ENCODE measurements around the gene LMAN2L. TPM values are rescaled to one million over a fixed set of nuclear protein-coding genes. Genes with fewer than 3 reads are reported as not detected.

Gene LMAN2L
- total RNA-seq, 2 experiments from 2014 or later: 4.8 to 5.7 TPM

DNA sequence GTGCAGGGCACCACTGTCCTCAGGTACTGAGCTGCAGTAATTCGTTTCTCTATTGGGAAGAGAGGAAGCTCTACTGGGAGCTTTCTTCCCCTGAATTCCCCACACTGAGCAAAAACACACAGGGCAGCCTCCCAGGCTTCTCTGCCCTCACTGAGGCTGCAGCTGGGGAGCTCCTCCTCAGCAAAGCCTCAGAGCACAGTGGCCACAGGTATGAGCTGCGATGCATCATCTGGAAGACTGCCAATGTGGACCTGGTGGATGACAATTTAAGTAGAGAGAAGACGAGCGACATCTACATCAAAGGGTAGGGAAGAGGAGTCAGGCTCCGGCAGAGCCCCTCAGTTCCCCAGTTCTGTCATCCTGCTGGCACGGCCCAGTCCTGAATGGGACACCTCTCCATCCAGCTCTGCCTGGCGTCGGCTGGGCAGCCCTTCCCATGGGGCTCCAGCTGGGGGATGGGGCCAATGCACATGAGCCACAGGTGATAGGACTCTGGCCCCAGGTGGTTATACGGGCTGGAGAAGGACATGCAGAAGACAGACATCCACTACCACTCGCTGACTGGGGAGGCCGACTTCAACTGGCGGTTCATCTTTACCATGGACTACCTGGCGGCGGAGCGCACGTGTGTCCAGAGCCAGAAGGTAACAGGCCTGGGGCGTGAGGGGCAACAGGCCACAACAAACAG lies 37.6 kb downstream of the LMAN2L start:
- DNase-seq (no peak), ATAC-seq (no peak)
- ChIA-PET CTCF (no interaction called here), POLR2A (no interaction called here)
- no peaks in the 10 kb centered on the region for H3K9me3 Mint-ChIP-seq (ENCODE audit: low read depth)
- no peaks in the 10 kb centered on the region for H3K4me1 Mint-ChIP-seq
- peaks cover 7% of the 10 kb centered on the region for H3K36me3 Mint-ChIP-seq (ENCODE audit: low read depth)
- H3K27ac Mint-ChIP-seq: no peak overlapping the region
- intact Hi-C loops (cut with DNase I, micrococcal nuclease): no loop called here
- H3K27me3 Mint-ChIP-seq: no peaks in the 10 kb centered on the region
- H3K4me3 Mint-ChIP-seq: no peak overlapping the region

DNA sequence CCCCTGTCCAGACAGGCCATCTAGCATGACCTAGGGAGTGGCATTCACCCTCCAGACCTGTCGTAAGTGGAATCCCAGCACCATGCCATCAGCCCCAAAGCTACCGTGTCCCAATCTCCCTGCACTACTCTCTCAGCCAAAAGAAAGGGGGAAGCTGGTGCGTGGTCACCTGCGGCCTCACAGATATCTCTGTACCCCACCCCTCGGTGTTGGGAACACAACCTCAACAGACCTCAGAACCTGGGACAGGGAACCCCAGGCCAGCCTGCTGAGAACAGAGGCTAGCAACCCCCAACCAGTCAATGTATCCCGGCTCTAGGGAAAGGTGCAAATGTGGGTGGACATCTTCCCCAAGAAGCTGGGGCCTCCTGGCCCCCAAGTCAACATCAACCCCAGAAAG lies 38.2 kb downstream of the LMAN2L start:
- Mint-ChIP-seq H3K9me3 (ENCODE audit: low read depth) (no peaks in the 10 kb centered on the region), H3K4me1 (no peaks in the 10 kb centered on the region), H3K4me3 (no peak overlapping the region), H3K27ac (no peak overlapping the region), H3K36me3 (ENCODE audit: low read depth) (peaks cover 3% of the 10 kb centered on the region), H3K27me3 (no peaks in the 10 kb centered on the region)
- DNase-seq (no peak), ATAC-seq (no peak)
- ChIA-PET CTCF (no interaction called here), POLR2A (no interaction called here)
- intact Hi-C loops (cut with DNase I, micrococcal nuclease): no loop called here

DNA sequence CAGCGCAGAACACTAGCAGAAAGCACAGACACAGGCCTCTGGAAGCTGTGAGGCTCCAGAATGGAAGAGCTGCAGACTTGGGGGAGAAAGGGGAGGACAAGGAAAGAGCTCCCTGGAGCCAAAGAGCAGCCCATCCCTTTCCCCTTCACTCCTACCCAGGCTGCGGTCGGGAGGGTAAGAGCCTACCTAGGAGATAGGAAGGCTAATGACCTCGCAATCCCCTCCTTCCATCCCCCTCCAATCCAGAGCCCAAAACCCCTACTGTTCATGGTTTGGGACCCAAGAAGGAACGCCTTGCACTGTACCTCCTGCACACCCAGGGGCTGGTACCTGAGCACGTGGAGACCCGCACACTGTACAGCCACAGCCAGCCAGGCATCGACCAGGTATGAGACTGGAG lies 39.8 kb downstream of the LMAN2L start:
- Mint-ChIP-seq H3K36me3 (ENCODE audit: low read depth) (peaks cover 1% of the 10 kb centered on the region), H3K27me3 (no peaks in the 10 kb centered on the region), H3K9me3 (ENCODE audit: low read depth) (no peaks in the 10 kb centered on the region), H3K27ac (no peak overlapping the region), H3K4me1 (no peaks in the 10 kb centered on the region), H3K4me3 (no peak overlapping the region)
- ChIA-PET POLR2A (no interaction called here), CTCF (interaction anchor here (0.6 kb wide), 2 partner anchors 11 to 14 kb away, joined by 3 to 4 read pairs; no protein-coding TSS in a partner anchor)
- ATAC-seq: no peak
- intact Hi-C loops (cut with DNase I, micrococcal nuclease): no loop called here
- DNase-seq: no peak

DNA sequence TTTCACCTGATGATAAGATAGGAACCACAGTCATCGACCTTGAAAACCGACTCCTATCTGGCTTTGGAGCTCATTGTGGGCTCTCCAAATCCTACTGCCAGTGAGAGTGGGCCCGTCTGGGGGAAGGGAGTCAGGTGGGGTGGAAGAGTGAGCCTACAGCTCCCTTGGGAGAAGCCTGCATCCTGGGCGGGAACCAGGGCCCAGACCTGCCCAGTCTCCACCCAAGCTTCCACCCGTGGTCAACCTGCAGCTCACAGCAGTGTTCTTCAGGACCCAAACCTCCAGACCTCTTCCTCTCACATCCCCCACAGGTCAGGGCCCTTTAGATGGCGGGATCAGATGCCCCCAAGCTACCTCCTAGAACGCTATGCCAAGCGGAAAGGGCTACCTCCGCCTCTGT lies 40.2 kb downstream of the LMAN2L start:
- H3K36me3 Mint-ChIP-seq (ENCODE audit: low read depth): peaks cover 1% of the 10 kb centered on the region
- no peaks in the 10 kb centered on the region for H3K9me3 Mint-ChIP-seq (ENCODE audit: low read depth)
- CTCF ChIA-PET: interaction anchor here (0.5 to 0.7 kb wide), 4 partner anchors 12 to 120 kb away, joined by 3 to 4 read pairs (median 3); no protein-coding TSS in a partner anchor
- no peak overlapping the region for H3K4me3 Mint-ChIP-seq
- no peaks in the 10 kb centered on the region for H3K4me1 Mint-ChIP-seq
- intact Hi-C loops (cut with DNase I, micrococcal nuclease): no loop called here
- ATAC-seq (no peak), DNase-seq (no peak)
- POLR2A ChIA-PET: no interaction called here
- H3K27me3 Mint-ChIP-seq: no peaks in the 10 kb centered on the region
- no peak overlapping the region for H3K27ac Mint-ChIP-seq

DNA sequence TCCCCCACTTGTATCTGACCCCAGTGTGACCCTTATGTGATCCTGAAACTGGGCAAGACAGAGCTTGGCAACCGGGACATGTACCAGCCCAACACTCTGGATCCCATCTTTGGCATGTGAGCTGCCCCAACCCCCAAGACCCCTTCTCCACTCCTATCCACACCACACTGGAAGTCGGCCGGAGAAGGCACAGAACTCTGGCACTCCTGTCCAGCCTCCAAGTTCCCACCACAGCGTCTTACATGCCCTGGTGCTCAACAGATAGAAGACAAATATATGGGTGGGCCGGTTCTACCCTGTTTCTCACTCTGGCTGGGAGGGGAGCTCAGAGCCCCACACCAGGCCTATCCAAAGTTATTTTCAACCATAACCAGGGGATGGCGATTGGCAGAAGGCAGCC lies 40.8 kb downstream of the LMAN2L start:
- DNase-seq: no peak
- Mint-ChIP-seq H3K4me1 (no peaks in the 10 kb centered on the region), H3K27ac (no peak overlapping the region), H3K27me3 (no peaks in the 10 kb centered on the region), H3K36me3 (ENCODE audit: low read depth) (peaks cover under 1% of the 10 kb centered on the region), H3K9me3 (ENCODE audit: low read depth) (no peaks in the 10 kb centered on the region), H3K4me3 (no peak overlapping the region)
- ChIA-PET POLR2A (no interaction called here), CTCF (interaction anchor here (0.5 to 0.7 kb wide), 3 partner anchors 37 to 276 kb away, joined by 3 read pairs; no protein-coding TSS in a partner anchor)
- no peak for ATAC-seq
- intact Hi-C loops (cut with DNase I, micrococcal nuclease): no loop called here

DNA sequence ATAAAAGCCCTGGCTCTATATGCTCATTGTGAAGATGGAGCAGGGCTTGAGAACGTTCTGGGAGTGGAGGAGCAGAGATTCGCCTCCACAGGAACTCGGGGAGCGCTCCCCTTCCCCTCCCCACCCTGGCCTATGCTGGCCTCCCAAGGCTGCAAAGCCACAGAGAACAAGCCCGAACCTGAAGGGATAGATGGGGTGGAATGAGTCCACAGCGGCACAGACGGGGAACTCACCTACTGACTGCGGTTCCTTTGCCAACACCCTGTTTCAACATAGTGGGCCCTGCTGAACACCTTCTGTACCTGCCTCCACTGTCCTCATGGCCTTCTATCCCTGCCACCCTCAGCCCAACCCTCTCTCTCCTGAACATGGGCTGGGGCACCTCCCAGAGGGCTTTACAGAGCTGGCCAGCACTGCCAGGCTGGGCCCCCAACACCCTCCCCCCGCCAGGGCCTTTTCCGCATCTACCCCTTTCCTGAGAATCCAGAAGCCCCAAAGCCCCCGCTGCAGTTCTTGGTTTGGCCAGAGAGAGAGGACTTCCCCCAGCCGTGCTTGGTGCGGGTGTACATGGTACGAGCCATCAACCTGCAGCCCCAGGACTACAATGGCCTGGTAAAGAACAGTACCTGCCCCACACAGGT lies 41.5 kb downstream of the LMAN2L start:
- no peaks in the 10 kb centered on the region for H3K36me3 Mint-ChIP-seq (ENCODE audit: low read depth)
- ChIA-PET POLR2A (no interaction called here), CTCF (no interaction called here)
- DNase-seq (no peak), ATAC-seq (no peak)
- H3K9me3 Mint-ChIP-seq (ENCODE audit: low read depth): no peaks in the 10 kb centered on the region
- no peaks in the 10 kb centered on the region for H3K4me1 Mint-ChIP-seq
- intact Hi-C loops (cut with DNase I, micrococcal nuclease): no loop called here
- no peak overlapping the region for H3K4me3 Mint-ChIP-seq
- no peak overlapping the region for H3K27ac Mint-ChIP-seq
- H3K27me3 Mint-ChIP-seq: no peaks in the 10 kb centered on the region

DNA sequence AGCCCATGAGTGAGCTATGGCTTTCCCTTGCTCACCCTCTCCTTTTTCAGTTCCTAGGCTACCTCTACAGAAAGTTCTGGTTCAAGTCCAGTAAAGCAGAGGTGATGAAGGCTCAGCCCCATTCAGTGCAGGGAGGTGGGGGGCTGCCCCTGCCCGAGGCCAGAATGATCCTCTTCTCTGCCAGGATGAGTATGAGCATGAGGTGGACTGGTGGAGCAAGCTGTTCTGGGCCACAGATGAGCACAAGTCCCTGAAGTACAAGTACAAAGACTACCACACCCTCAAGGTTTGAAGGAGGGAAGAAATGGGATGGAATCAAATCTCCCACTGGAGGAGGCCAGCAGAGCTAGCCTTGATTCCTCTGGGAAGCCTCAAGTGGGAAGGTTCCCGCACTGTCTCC lies 42.4 kb downstream of the LMAN2L start:
- Mint-ChIP-seq H3K36me3 (ENCODE audit: low read depth) (no peaks in the 10 kb centered on the region), H3K27me3 (no peaks in the 10 kb centered on the region), H3K4me1 (no peaks in the 10 kb centered on the region), H3K9me3 (ENCODE audit: low read depth) (no peaks in the 10 kb centered on the region), H3K4me3 (no peak overlapping the region), H3K27ac (no peak overlapping the region)
- no peak for ATAC-seq
- intact Hi-C loops (cut with DNase I, micrococcal nuclease): no loop called here
- POLR2A ChIA-PET: no interaction called here
- CTCF ChIA-PET: no interaction called here
- no peak for DNase-seq

DNA sequence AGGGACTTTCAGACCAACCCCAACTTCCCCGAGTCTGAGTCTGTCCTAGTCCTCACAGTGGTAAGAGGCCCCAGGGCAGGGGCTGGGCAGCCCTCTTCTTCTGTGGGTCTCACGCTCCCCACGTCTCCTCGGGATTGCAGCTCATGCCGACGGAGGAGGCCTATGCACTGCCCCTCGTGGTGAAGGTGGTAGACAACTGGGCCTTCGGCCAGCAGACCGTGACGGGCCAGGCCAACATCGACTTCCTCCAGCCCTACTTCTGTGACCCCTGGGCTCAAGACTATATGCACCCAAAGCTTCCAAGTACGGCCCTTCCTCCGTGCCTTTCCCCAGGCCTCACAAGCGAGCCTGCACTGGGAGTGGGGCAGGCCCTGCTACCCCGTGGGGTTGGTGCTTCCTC lies 44.3 kb downstream of the LMAN2L start:
- CTCF ChIA-PET: no interaction called here
- no peak overlapping the region for H3K4me3 Mint-ChIP-seq
- no peaks in the 10 kb centered on the region for H3K36me3 Mint-ChIP-seq (ENCODE audit: low read depth)
- DNase-seq: no peak
- H3K27me3 Mint-ChIP-seq: no peaks in the 10 kb centered on the region
- ATAC-seq: no peak
- POLR2A ChIA-PET: no interaction called here
- no peaks in the 10 kb centered on the region for H3K9me3 Mint-ChIP-seq (ENCODE audit: low read depth)
- intact Hi-C loops (cut with DNase I, micrococcal nuclease): no loop called here
- H3K27ac Mint-ChIP-seq: no peak overlapping the region
- no peaks in the 10 kb centered on the region for H3K4me1 Mint-ChIP-seq

DNA sequence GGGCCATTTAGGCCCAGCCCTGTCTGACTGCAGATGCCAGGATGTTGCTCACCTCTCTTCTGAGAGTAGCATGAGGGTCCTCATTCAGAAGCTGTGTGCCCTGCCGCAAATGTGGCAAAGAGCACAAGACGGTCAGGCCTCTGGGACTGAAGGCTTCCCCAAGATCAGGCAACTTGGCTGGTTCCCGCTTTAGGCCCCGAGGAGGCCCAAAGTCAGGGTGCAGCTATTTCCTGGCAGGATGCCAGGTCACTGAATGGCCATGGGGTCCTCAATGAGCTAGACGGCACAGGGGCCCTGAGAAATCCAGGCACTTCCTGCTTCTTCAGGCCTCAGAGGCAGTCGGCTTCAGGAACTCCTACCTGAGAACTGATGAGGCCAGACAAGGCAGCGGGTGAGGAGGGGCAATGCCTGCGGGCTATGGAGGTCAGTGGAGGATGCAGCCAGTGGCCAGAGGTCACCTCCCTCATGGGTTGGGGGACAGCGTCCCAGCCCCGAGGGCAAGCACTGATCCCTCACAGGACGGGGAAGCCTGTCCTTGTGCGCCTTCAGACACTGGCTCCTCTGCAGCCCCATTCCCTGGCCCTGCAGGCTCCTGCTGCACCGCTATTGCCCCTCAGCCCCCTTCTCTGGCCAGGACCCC lies 44.9 kb downstream of the LMAN2L start:
- POLR2A ChIA-PET: no interaction called here
- no peaks in the 10 kb centered on the region for H3K27me3 Mint-ChIP-seq
- no peak overlapping the region for H3K4me3 Mint-ChIP-seq
- no peak overlapping the region for H3K27ac Mint-ChIP-seq
- ATAC-seq (no peak), DNase-seq (no peak)
- no peaks in the 10 kb centered on the region for H3K9me3 Mint-ChIP-seq (ENCODE audit: low read depth)
- H3K4me1 Mint-ChIP-seq: no peaks in the 10 kb centered on the region
- CTCF ChIA-PET: interaction anchor here (0.6 kb wide), 1 partner anchor 25 kb away, joined by 4 read pairs; no protein-coding TSS in a partner anchor
- intact Hi-C loops (cut with DNase I, micrococcal nuclease): no loop called here
- no peaks in the 10 kb centered on the region for H3K36me3 Mint-ChIP-seq (ENCODE audit: low read depth)

DNA sequence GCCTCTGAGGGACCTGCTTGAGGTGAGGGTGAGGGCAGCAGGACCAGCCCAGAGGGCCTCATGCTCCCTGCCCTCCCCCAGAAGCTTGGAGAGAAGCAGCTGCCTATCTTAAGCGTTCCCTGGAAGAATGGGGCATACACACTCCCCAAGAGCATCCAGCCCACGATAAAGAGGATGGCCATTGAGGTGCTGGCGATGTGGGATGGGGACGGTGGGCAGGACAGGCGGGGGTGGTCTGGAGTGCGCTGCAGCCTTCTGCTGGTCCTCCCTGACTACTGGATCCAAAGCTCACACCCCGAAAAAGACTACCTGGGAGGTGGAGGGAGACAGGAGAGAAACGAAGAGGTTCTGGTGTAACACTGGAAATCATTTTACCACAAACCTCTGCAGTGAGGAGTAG lies 45.6 kb downstream of the LMAN2L start:
- DNase-seq: no peak
- H3K4me1 Mint-ChIP-seq: no peaks in the 10 kb centered on the region
- ChIA-PET CTCF (interaction anchor here (0.6 kb wide), 1 partner anchor 26 kb away, joined by 4 read pairs; no protein-coding TSS in a partner anchor), POLR2A (no interaction called here)
- H3K36me3 Mint-ChIP-seq (ENCODE audit: low read depth): no peaks in the 10 kb centered on the region
- no peak overlapping the region for H3K27ac Mint-ChIP-seq
- no peak overlapping the region for H3K4me3 Mint-ChIP-seq
- H3K27me3 Mint-ChIP-seq: no peaks in the 10 kb centered on the region
- intact Hi-C loops (cut with DNase I, micrococcal nuclease): no loop called here
- ATAC-seq: no peak
- no peaks in the 10 kb centered on the region for H3K9me3 Mint-ChIP-seq (ENCODE audit: low read depth)

DNA sequence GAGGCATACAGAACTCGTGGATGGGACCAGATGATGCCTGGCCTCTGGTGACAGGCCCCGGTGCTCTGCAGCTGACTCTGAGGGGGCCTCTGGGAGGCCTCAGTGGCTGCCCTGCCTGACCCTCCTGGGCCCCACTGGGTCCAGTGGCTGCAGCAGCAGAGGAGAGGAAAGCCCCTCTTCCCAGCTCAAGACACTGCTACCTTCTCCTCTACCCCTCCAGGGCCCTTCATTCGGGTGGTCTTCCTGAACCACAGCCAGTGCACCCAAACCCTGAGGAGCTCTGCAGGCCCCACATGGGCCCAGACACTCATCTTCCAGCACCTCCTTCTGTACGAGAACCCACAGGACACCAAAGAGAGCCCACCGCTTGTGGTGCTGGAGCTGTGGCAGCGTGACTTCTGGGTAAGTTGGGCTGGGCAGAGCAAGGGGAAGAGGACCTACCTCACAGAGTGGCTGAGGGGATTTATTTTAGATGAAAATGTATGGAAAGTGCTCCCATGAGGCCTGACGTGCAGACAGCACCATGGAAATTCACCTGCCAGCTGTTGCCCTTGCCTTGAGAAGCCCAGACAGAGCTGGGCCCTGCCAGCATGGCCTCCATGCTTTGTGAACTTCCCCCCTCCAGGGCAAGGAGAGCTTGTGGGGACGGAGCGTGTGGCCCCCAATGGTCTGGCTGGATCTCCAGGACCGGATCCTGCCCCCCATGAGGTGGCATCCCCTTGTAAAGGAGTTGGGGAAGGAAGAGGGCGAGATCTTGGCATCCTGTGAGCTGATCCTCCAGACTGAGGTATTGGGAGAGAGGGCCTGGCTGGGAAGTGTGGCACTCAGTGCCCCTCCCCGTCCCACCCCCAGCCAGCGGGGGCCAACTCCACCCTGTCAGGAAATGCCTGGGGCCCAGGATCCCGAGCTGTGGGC lies 46.3 kb downstream of the LMAN2L start:
- ChIA-PET POLR2A (no interaction called here), CTCF (interaction anchor here (0.6 to 0.7 kb wide), 2 partner anchors 47 to 261 kb away, joined by 3 read pairs; no protein-coding TSS in a partner anchor)
- intact Hi-C loops (cut with DNase I, micrococcal nuclease): no loop called here
- Mint-ChIP-seq H3K9me3 (ENCODE audit: low read depth) (no peaks in the 10 kb centered on the region), H3K27me3 (no peaks in the 10 kb centered on the region), H3K4me1 (no peaks in the 10 kb centered on the region), H3K36me3 (ENCODE audit: low read depth) (no peaks in the 10 kb centered on the region), H3K4me3 (no peak overlapping the region), H3K27ac (no peak overlapping the region)
- DNase-seq: no peak
- no peak for ATAC-seq
